HL-60/S4 treated with retinoic acid at 250 ng/mL for 4 days and 3 days (cell line): ENCODE measurements around the gene MGRN1.

Experiments used
- in situ Hi-C: fragments of 300-500 bp; cut with MboI; formaldehyde crosslinking; loops from 2 replicates; pipeline ENCODE4 v1.7.0; 2022; ENCODE audit warnings: low sequenced_read_pairs

MGRN1 gene

GRCh38 chr16:4685776-4686496 lies 61.3 kb downstream of the MGRN1 start:
- in situ Hi-C loops, result no loop called here

- in situ Hi-C loops, result no loop called here
Measured at GRCh38 chr16:4686497-4687210, 62.0 kb downstream of the MGRN1 start.

- in situ Hi-C loops, result no loop called here
Measured at GRCh38 chr16:4687416-4687815, 62.8 kb downstream of the MGRN1 start.

- in situ Hi-C loops, result no loop called here
Measured at GRCh38 chr16:4687946-4688673, 63.5 kb downstream of the MGRN1 start.

- in situ Hi-C loops, result no loop called here
Measured at GRCh38 chr16:4688674-4689045, 64.0 kb downstream of the MGRN1 start.

GRCh38 chr16:4689091-4689671 lies 64.6 kb downstream of the MGRN1 start:
- in situ Hi-C loops, result no loop called here

- in situ Hi-C loops, result no loop called here
Measured at GRCh38 chr16:4689864-4690704, 65.5 kb downstream of the MGRN1 start.

- in situ Hi-C loops, result no loop called here
Measured at GRCh38 chr16:4690946-4691665, 66.5 kb downstream of the MGRN1 start.

- in situ Hi-C loops, result no loop called here
Measured at GRCh38 chr16:4691666-4692412, 67.2 kb downstream of the MGRN1 start.

GRCh38 chr16:4692460-4693295 lies 68.1 kb downstream of the MGRN1 start:
- in situ Hi-C loops, result no loop called here

GRCh38 chr16:4693296-4693955 lies 68.8 kb downstream of the MGRN1 start, which contains the start of gene NUDT16L1:
Gene NUDT16L1, plus strand, starts transcription at chr16:4693562. Its CDS starts 165 bp downstream, at chr16:4693727.
- in situ Hi-C loops, result no loop called here

- in situ Hi-C loops, result no loop called here
Measured at GRCh38 chr16:4693956-4694641, 69.5 kb downstream of the MGRN1 start.

- in situ Hi-C loops, result no loop called here
Measured at GRCh38 chr16:4694642-4695451, 70.2 kb downstream of the MGRN1 start.

GRCh38 chr16:4695473-4696171 lies 71.0 kb downstream of the MGRN1 start:
- in situ Hi-C loops, result no loop called here

- in situ Hi-C loops, result no loop called here
Measured at GRCh38 chr16:4696172-4696904, 71.7 kb downstream of the MGRN1 start.
